HG03108 (cell line): ENCODE results near the gene SAMD13.

Experiments
- ATAC-seq: cut with Tn5 transposase; IDR thresholded peaks from one replicate; pipeline ENCODE4 v1.9.1; 2021; ENCODE audit warnings: moderate library complexity; ENCODE audit not compliant: unreplicated experiment

Gene SAMD13

GRCh38 chr1:84339503-84339902 lies 38.0 kb downstream of the SAMD13 start:
- ATAC-seq: no peak

GRCh38 chr1:84344286-84344685 lies 42.8 kb downstream of the SAMD13 start:
- no peak for ATAC-seq

- no peak for ATAC-seq
Observed at GRCh38 chr1:84345220-84345619, 43.7 kb downstream of the SAMD13 start.

- no peak for ATAC-seq
Observed at GRCh38 chr1:84347271-84347931, 45.9 kb downstream of the SAMD13 start.

GRCh38 chr1:84347932-84348555 lies 46.5 kb downstream of the SAMD13 start:
- ATAC-seq: no peak

GRCh38 chr1:84348759-84349158 lies 47.3 kb downstream of the SAMD13 start:
- no peak for ATAC-seq

- ATAC-seq: no peak
Observed at GRCh38 chr1:84350104-84350503, 48.6 kb downstream of the SAMD13 start.

GRCh38 chr1:84350550-84350949 lies 49.0 kb downstream of the SAMD13 start:
- ATAC-seq: no peak

GRCh38 chr1:84352298-84353106 lies 51.0 kb downstream of the SAMD13 start:
- no peak for ATAC-seq

- ATAC-seq: no peak
Observed at GRCh38 chr1:84353695-84354094, 52.2 kb downstream of the SAMD13 start.

- no peak for ATAC-seq
Observed at GRCh38 chr1:84355556-84355955, 54.0 kb downstream of the SAMD13 start.

- ATAC-seq: no peak
Observed at GRCh38 chr1:84356881-84357280, 55.4 kb downstream of the SAMD13 start.

- no peak for ATAC-seq
Observed at GRCh38 chr1:84358695-84359094, 57.2 kb downstream of the SAMD13 start.

- no peak for ATAC-seq
Observed at GRCh38 chr1:84360316-84360715, 58.8 kb downstream of the SAMD13 start.

- ATAC-seq: no peak
Observed at GRCh38 chr1:84361796-84362195, 60.3 kb downstream of the SAMD13 start.

- no peak for ATAC-seq
Observed at GRCh38 chr1:84363019-84363418, 61.5 kb downstream of the SAMD13 start.

GRCh38 chr1:84363622-84364021 lies 62.1 kb downstream of the SAMD13 start:
- ATAC-seq: no peak

- ATAC-seq: no peak
Observed at GRCh38 chr1:84365225-84366221, 64.0 kb downstream of the SAMD13 start.

GRCh38 chr1:84366786-84367185 lies 65.3 kb downstream of the SAMD13 start:
- ATAC-seq: no peak

GRCh38 chr1:84367219-84367618 lies 65.7 kb downstream of the SAMD13 start:
- no peak for ATAC-seq

- ATAC-seq: no peak
Observed at GRCh38 chr1:84368441-84368840, 66.9 kb downstream of the SAMD13 start.
